Measurements from ENCODE around the gene NAV1. TPM values are rescaled to one million over a fixed set of nuclear protein-coding genes. Genes with fewer than 3 reads are reported as not detected.
A peak's percentile ranks its signal among the peaks of the same experiment; 100 is the strongest.

Gene NAV1
- polyA plus RNA-seq, 2 of the 4 experiments (the other 2 are of a cell fraction) = 3.7 to 8.4 TPM

- POLR2A ChIA-PET = no interaction called here
- no peaks in the 10 kb centered on the region for H3K9me3 ChIP-seq
- H3K4me3 ChIP-seq = no peak overlapping the region
- no peak for TF ChIP-seq BHLHE40 (IDR thresholded peaks at IDR 0.05; ENCODE audit: low read depth, low read length)
- TF ChIP-seq MAZ (IDR thresholded peaks at IDR 0.05; ENCODE audit: borderline replicate concordance, low read depth, low read length) = no peak
- no peak for TF ChIP-seq ZFP36 (IDR thresholded peaks at IDR 0.05; ENCODE audit: borderline replicate concordance, partially characterized antibody)
- no peak for TF ChIP-seq GATA3 (IDR thresholded peaks at IDR 0.05; ENCODE audit: borderline replicate concordance)
- TF ChIP-seq CHD2 (IDR thresholded peaks at IDR 0.05; ENCODE audit: low read length, partially characterized antibody) = no peak
- no peak for TF ChIP-seq MAFK (IDR thresholded peaks at IDR 0.05; ENCODE audit: partially characterized antibody)
- no peak for TF ChIP-seq POLR2A (IDR thresholded peaks at IDR 0.05; ENCODE audit: low read length)
- TF ChIP-seq CBX8 (IDR thresholded peaks at IDR 0.05) = no peak
- TF ChIP-seq BCL3 (IDR thresholded peaks at IDR 0.05) = no peak
- TF ChIP-seq KDM5A (IDR thresholded peaks at IDR 0.05) = no peak
- TF ChIP-seq CEBPB (IDR thresholded peaks at IDR 0.05) = no peak
- no peak for TF ChIP-seq USF2 (IDR thresholded peaks at IDR 0.05)
- no peak for TF ChIP-seq ATOH8 (CRISPR knock-in tag; IDR thresholded peaks at IDR 0.05; ENCODE audit: low read depth)
- no peak for TF ChIP-seq JUN (IDR thresholded peaks at IDR 0.05)
- TF ChIP-seq HEYL (CRISPR knock-in tag; IDR thresholded peaks at IDR 0.05) = no peak
- no peak for FAIRE-seq
- peak overlapping the region in 1 of 2 experiments; percentile 69; a peak in 1 of 6 replicates for H3K27ac ChIP-seq
- 91% methylated on average over 1 of the region's 1 CpG for WGBS (ENCODE audit: missing lambda C conversion rate)
- peaks cover 38% of the 10 kb centered on the region for H3K4me1 ChIP-seq
- H3K4me2 ChIP-seq = no peak overlapping the region; the same call in 2 of the 3 replicates
- no peak for ATAC-seq
- CTCF ChIA-PET = interaction anchor here (1.7 to 49.4 kb wide), 5 partner anchors 16 to 77 kb away, joined by 5 to 1452 read pairs (median 94); partner anchors contain the start of gene CSRP1
- no peak for DNase-seq (ENCODE audit: low read depth in 1 of 2, low spot score in 1 of 2)
Observed at GRCh38 chr1:201510734-201511133, 28.2 kb upstream of the NAV1 start.

GRCh38 chr1:201511396-201511940 is 27.5 kb upstream of the NAV1 start:
- POLR2A ChIA-PET = interaction anchor here (1.9 to 2.6 kb wide), 2 partner anchors 8 to 30 kb away, joined by 11 to 32 read pairs; no protein-coding TSS in a partner anchor
- FAIRE-seq = no peak

More at GRCh38 chr1:201511396-201511940, 27.5 kb upstream of the NAV1 start:
- Histone ChIP-seq H3K27ac (peak overlapping the region; percentile 48 to 69; a peak in 4 of 6 replicates), H3K9me3 (no peaks in the 10 kb centered on the region), H3K4me1 (peaks cover 38% of the 10 kb centered on the region), H3K4me2 (peak overlapping the region; percentile 29; the same call in 2 of the 3 replicates), H3K4me3 (no peak overlapping the region)
- DNase-seq (ENCODE audit: low read depth in 1 of 2, low spot score in 1 of 2) (no peak), ATAC-seq (no peak)
- CTCF ChIA-PET = interaction anchor here (0.6 to 49.4 kb wide), 19 partner anchors 15 to 310 kb away, joined by 3 to 1452 read pairs (median 10); partner anchors contain the start of genes CSRP1 and PHLDA3
- 83% methylated on average over 6 of the region's 6 CpGs for whole genome bisulfite sequencing (ENCODE audit: missing lambda C conversion rate)
- TF ChIP-seq, protein P1, sequence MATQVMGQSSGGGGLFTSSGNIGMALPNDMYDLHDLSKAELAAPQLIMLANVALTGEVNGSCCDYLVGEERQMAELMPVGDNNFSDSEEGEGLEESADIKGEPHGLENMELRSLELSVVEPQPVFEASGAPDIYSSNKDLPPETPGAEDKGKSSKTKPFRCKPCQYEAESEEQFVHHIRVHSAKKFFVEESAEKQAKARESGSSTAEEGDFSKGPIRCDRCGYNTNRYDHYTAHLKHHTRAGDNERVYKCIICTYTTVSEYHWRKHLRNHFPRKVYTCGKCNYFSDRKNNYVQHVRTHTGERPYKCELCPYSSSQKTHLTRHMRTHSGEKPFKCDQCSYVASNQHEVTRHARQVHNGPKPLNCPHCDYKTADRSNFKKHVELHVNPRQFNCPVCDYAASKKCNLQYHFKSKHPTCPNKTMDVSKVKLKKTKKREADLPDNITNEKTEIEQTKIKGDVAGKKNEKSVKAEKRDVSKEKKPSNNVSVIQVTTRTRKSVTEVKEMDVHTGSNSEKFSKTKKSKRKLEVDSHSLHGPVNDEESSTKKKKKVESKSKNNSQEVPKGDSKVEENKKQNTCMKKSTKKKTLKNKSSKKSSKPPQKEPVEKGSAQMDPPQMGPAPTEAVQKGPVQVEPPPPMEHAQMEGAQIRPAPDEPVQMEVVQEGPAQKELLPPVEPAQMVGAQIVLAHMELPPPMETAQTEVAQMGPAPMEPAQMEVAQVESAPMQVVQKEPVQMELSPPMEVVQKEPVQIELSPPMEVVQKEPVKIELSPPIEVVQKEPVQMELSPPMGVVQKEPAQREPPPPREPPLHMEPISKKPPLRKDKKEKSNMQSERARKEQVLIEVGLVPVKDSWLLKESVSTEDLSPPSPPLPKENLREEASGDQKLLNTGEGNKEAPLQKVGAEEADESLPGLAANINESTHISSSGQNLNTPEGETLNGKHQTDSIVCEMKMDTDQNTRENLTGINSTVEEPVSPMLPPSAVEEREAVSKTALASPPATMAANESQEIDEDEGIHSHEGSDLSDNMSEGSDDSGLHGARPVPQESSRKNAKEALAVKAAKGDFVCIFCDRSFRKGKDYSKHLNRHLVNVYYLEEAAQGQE (IDR thresholded peaks at IDR 0.05) = no peak
- TF ChIP-seq FOXS1 (CRISPR knock-in tag; IDR thresholded peaks at IDR 0.05) (no peak), E2F6 (IDR thresholded peaks at IDR 0.05; ENCODE audit: borderline replicate concordance, low read depth) (no peak), MYC (IDR thresholded peaks at IDR 0.05; ENCODE audit: borderline replicate concordance, low read length) (no peak), ZFP36 (IDR thresholded peaks at IDR 0.05; ENCODE audit: borderline replicate concordance, partially characterized antibody) (no peak), GATA3 (IDR thresholded peaks at IDR 0.05; ENCODE audit: borderline replicate concordance) (no peak), PHF8 (IDR thresholded peaks at IDR 0.05; ENCODE audit: borderline replicate concordance, low read depth) (no peak), CBX8 (IDR thresholded peaks at IDR 0.05) (no peak), MAZ (IDR thresholded peaks at IDR 0.05; ENCODE audit: borderline replicate concordance, low read depth, low read length) (no peak), NPAS2 (CRISPR knock-in tag; IDR thresholded peaks at IDR 0.05; ENCODE audit: borderline replicate concordance) (no peak)
